Fibroblast of skin of scalp (primary cell): ENCODE measurements around the gene LTBP2.

Source experiments
- DNase-seq: peaks from one replicate; pipeline ENCODE4 v3.0.0-alpha.2; 2013

Gene LTBP2

DNA sequence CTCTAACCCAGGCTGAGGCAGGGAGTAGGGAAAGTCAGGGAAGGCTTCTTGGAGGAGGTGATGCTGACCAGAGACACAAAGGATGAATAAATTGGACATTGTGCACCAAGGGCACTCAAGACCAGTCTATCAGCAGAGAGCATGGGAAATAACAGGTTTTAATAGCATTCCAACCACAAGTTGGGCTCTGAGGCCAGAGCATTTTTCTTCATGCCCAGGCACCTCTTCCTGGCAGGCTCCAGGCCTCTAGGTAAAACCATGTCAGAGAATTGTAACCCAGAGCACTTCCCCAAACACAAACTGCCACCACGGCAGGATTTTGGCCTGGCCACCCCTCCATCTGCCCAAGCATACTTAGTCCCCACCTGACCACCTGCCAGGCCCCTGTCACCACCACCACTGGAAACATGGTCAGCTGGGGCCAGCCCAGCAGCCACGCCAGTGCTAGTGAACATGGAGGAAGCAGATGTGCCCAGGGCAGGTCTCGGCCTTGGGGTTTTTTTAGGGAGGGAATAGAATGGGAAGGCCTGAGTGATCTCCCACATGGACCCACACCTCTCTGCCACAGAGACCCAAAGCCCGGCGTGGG, 22.7 kb downstream of the LTBP2 start:
- no peak for DNase-seq

DNA sequence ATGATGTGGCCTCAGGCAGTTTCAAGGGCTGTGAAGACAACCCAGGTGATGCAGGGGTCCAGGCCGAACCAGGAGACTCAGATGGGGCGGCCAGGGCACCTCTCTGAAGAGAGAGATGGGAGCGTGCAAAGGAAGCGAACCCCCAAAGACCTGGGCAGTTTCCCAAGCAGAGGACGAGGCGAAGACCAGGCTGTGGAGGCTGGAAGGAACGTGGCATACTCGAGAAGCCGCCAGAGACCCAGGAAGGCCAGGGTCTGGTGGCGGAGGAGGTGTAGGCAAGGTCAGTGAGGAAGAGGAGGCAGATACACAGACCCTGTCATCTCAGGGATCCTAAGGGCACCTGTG, 24.7 kb downstream of the LTBP2 start:
- DNase-seq = no peak

DNA sequence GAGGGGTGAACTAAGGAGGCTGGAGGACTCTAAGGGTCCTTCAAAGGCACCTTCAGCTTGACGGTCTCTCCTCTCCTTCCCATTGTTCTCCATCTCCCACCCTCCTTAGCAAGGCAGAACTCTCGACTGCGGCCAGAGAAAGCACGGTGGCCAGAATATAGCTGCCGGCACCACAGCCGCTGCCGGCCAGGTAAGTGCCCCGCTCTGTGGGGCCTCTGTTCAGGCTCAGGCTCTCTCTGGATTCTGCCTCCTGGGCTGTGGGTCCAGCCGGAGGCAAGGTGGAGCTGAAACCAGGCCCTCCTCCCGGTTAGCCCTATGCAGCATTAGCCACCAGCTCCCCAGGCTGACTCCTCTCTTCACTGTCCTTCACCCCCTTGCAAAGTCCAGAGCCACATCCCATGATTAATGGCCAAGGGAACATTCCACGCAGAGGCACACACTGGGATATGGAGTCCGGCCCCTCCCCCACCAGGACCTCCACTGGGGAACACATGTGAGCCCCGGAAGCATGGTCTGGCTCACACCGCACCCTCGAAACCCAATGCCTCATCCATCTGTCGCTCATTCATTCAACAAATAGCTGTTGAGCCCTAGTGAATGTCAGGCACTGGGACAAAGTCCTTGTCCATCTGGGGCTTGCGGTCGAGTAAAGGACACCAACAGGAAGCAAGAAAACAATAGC, 25.2 kb downstream of the LTBP2 start:
- DNase-seq = peak; percentile 48

DNA sequence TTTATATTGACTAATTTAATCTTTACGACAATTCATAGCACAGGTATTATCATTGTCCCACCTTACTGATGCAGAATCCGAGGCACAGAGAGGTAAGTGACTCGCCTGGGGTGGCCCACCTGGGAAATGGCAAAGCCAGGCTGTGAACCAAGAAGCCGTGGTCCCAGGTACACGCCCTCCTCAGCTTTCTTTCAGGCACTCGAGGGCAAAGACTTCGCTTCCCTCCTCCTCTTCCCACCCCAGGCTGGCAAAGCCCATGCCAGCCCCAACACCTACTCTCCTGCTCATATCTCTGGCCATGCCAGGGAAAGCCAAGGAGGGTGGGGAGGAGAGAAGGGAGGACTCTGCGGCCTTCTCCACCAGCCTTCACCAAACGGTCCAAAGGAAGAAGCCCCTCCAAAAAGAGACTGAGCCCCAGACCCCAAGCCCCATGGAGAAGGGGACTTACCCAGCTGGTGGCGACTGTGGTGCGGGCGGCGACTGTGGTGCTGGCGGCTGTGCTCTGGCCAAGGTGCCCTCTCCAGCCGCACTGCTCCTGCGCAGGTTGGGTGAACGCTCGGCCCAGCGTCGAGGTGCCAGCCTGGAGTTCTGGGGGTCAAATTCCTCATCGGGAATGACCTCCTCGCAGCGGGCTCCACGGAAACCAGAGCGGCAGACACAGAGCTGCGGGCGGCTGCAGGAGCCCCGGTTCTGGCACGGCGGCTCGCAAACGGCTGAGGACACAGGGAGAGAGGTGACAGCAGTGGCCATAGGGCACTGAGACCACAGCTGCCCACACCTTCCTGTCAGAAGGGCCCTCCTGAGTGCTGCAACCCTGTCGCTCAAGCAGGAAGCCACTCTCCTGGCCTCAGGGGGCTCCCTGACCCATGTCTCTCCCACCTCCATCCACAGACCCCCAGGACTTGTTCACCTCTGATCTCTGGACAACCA, 26.4 kb downstream of the LTBP2 start:
- DNase-seq = no peak

DNA sequence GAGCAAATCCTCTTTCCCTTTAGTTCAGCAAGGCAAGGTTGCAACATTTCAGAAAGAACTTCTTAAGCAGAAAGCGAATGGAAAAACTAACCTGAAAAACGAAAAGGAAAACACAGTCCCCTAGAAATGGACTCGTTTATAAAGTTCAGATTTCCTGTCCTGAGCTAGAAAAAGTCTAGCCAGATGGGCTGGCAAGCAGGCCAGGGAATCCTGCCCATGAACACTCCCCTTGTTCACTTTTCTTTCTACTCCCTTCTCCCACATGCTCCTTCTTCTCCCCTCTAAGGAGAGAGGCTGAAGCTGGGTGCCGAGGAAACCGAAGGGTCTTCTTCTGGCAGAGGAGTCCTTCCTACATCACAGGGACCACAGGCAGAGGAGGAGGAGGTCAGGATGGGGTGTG, 27.1 kb downstream of the LTBP2 start:
- no peak for DNase-seq

DNA sequence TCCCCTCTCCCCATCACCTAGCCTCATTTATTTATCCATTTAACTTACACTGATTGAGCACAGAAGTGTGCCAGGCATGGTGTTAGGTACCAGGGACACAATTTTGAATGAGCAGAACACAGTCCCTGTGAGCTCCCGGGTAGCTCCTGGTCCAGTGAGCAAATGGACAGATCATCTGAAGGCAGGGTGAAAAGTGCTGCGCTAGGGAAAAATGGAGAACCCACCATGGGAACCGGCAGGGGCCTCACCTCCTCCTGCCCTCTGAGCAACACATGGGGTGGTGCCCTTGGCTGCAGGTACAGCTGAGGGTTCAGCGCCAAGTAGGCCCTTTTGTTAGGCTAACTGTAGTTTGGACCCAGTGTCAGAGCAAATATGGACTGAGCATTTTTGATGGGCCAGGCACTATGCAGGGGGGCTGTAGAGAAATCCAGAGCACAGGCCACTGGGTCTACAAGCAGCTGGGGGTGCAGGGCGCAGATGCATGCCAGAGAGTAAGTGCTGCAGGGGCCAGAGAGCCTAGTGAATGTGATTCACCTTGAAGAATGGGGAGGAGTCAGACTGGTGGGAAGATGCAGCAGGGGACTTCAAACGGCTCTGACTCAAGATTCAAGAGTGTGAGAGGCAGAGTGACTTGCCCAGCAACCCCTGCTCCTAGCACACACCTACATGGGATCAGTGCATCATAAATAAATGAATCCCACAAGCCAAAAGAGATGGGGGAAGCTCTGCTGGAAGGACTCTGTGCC, 28.2 kb downstream of the LTBP2 start:
- DNase-seq = peak; percentile 68

DNA sequence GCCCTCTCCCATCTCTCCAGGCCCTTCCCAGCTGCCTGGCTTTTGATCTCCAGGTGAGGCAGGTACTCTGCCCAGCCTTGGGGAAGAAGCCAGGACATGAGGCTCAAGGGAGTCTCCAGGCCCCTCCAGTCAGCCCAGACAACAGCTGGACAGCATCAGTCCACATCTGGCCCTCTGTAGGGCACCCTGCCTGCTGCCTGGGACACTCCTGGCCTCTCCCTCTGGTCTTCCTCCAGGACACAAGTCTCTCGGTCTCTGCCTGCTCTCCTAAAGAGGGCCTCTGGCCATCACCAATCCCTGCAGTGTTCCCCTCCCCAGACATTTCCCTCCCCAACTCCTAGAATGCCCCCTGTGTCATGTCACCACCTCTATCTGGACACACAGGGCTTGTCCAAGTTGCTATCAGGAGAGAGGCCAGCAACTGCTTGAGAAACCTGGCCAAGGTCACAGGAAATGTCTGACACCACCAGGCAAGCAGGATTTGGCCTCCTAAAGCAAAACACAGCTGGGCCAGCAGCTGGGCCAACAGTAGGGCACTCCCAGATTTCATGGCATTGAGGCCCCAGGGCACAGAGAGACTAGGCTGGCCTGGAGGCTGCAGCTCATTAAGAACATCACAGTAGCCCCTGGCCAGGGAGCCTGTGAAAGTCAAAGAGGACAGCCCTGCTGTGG, 29.0 kb downstream of the LTBP2 start:
- no peak for DNase-seq

DNA sequence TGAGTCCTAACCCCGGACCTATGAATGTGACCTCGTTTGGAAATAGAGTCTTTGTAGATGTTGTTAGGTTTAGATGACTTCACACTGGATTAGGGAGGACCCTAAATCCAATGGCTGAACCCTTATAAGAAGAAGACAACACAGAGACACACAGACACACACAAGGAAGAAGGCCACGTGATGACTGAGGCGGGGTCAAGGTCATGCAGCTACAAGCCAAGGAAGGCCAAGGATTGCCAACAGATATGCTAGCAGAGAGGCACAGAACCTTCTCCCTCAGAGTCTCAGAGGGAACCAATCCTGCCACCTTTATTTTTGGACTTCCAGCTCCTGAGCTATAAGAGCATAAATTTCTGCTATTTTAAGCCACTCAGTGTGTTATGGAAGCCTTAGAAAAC, 31.8 kb downstream of the LTBP2 start:
- DNase-seq = no peak

DNA sequence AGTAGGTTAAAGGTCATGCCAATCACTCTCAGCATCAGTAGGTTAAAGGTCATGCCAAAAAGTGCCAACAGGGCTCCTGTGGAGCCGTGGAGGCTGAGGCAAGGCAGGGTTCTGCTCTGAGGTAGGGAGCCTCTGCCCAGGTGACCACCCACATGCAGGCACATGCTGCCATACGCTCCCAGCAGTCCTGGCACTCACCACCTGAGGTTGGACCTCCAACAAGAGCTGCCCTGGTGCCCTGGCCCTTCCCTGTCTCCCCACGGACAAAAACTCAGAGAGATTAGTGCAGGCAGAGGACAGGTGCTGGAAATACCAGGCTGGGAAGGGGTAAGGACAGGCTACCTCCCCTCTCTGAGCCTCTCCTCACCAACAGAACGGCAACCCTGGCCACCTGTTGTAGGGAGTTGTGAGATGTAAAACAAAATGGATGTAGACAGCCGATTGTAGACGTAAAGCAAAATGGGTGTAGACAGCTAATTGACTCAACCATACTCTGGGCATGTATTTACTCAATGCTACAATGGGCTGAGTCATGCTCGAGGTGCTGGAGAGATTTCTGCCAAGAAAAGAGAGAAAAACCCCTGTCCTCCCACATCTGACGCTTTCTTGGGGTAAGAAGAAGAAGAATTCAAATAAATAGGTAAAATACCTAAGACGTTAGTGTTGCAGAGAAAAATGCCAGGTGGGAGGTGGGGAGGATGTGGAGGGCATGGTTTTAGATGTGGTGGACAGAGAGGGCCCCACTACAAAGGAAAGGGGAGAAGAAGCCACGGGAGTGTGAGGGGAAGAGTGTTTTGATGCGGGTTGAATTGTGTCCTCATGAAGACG, 32.4 kb downstream of the LTBP2 start:
- DNase-seq = peak; percentile 66

DNA sequence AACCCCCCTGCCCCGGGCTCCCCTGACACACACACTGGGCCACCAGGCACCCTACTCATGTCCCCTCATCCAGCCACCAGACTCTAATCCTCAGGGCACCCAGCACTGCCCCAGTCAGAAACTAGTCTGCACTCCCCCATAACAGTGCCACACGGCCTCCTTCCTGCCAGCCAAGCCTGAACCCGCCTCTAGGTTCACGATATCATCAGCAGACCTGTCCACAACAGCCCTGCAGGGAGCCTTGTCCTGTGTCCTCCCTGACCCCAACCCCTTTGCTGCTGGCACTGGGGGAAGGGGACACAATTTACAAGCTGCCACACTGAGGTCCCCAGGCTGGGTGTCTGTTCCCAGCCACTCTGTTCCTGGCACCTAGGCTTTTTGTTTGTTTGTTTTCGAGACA, 33.6 kb downstream of the LTBP2 start:
- DNase-seq = no peak

DNA sequence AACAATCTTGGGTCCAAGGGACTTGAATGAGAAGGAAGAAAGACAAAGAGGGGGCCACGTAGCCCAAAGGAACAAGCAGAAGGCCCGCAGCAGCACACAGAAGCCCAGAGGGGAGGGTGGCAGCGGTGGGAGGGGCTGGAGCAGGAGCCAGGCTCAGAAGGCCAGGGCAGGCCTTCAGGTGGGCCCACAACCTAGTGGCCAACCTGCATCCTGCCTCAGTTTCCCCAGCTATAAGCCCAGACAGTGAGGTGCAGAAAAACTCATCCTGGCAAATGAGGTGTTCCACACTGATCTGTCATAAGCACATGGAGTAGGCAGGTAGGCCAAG, 34.1 kb downstream of the LTBP2 start:
- DNase-seq = no peak

DNA sequence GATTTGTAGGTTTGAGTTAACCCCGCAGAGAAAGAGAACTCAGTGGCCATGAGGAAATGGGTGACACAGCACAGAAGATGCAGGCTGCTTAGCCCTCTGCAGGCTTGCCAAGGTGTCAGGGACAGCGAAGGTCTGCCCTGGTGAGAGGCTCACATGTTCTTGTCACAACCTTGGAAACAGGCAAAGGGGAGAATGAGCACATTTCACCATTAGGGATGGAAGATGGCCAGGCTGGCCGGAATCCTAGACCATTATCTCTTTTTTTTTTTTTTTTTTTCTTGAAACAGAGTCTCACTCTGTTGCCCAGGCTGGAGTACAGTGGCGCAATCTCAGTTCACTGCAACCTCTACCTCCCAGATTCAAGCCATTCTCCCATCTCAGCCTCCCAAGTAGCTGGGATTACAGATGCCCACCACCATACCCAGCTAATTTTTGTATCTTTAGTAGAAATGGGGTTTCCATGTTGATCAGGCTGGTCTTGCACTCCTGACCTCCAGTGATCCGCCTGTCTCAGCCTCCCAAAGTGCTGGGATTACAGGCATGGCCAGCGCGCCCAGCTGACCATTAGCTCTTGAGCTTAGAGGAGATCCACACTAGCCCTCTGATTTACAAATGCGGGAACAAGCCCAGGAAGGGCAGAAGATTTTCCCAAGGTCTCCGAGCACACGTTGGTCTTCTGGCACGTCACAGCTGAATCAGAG, 34.6 kb downstream of the LTBP2 start:
- DNase-seq = no peak

DNA sequence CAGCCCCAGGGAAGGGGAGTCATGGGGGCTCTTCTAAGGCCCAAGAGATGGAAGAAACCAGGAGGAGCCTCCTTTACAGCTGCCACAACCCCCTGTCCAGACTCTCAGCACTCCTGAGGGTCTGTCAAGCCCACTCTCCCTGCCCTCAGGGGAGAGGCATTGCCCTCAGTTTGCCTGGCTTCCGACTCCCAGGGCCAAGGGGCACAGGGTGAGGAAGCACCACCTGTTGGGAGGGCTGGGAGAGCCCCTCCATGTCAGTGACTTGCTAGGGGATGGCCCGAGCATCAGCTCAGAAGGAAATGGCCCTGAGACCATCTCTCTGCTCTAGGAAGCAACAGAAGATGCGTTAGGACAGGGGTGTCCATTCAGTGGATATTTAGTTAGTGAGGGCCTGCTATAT, 36.1 kb downstream of the LTBP2 start:
- no peak for DNase-seq

DNA sequence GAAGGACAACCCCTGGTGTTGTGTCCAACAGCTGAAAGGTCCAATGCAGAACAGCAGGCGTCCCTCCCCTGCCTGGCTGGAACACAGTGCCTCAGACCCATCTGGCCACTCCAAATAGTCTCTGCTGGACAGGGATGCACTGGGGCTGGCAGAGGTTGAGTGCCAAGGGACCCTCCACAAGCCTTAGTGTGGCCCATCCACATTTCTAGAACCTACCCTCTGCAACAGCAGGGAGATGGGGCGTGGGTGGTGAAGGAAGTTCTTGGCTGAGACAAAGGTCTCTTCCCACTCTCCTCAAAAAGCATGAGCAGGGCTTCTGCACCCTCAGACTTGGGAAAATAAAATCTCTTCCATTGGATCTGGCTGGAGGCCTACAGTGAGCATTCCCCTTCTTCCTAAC, 36.5 kb downstream of the LTBP2 start:
- no peak for DNase-seq

DNA sequence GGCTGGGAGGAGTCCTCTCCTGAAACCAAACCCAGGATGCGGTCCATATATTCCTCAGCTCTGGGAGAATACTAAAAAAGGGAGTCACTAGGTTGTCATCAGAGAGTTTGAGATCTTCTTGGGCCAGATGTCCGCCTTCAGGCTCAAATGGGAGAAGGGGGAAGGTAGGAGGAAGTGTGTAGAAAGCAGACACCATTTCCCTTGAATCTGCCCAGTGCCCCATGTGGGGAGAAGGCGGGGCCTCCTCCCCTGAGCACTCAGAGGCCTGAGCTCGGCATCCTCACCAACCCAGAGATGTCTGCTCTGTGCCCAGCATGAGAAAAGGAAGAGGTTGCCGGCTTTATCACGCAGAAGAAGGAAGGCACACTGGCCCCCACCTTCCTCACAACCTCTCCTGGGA, 37.3 kb downstream of the LTBP2 start:
- peak; percentile 34 for DNase-seq

DNA sequence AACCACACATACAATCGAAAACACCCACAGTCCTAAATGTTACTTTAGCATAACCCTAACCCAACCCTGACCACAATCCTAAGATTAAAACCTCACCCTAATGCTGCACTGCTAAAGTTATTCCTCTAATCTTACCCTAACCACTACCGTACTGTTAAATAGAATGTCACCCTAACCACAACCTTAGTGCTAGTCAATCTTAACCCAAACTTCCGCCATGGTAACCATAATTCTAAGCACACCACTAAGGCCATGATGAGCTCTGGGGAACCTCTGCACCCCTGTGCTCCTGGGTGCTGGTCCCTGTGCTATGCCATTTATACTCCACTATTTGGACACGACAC, 38.0 kb downstream of the LTBP2 start:
- peak; percentile 16 for DNase-seq

DNA sequence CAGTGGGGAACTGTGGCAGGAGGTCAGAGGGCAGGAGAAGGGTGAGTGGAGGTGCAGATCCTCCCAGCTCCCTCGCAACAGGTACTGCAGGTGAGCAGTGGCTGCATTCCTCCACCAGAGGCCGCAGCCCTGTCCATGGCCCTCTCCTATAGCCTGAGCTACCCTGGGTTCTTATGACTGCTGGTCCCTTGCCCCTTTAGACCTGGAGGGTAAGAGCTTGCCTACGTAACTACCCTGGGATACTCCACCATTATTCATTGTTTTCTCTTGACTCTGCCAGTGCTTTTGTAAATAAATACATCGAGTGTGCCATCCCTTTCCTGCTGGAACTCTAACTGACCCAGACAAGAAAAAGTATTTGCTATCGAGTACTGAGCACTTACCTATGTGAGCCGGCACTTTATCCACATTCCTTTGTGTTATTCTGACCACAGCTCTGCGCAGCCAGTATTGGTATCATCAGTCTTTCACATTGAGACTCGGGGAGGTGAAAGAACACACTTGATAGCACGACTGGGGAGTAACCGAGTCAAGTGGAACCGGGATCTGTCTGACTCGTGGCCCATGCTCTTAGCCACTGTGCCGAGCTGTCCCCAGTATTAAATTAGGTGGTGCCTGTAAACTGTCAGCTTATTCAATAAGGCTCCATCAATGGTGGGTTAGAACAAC, 38.5 kb downstream of the LTBP2 start:
- no peak for DNase-seq

DNA sequence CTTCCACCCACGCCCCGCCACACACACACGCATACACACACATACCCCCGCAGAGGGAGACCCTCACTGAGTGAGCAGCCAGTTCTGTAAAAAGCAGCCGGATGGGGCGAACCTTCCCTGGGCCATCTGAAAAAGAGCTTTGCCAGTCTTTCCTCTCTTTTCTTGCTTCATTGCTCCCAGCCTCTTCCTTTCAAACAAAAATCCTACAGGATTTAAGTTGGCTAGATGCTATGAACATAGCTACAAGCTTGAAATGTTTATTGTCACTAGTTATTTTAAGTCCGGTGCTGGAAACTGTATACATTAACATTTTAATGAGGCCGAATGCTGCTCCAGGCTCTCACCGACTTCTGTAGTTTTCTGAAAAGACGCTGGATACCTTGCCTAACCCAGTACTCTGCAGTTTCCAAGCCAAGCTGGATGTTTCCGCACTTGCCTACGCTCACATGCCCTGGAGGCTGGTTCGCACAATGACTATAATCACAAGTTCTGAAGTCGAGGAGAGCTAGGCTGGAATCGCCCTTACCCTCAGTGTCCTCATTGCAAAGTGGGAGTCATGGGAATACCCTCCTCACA, 39.2 kb downstream of the LTBP2 start:
- peak; percentile 19 for DNase-seq

DNA sequence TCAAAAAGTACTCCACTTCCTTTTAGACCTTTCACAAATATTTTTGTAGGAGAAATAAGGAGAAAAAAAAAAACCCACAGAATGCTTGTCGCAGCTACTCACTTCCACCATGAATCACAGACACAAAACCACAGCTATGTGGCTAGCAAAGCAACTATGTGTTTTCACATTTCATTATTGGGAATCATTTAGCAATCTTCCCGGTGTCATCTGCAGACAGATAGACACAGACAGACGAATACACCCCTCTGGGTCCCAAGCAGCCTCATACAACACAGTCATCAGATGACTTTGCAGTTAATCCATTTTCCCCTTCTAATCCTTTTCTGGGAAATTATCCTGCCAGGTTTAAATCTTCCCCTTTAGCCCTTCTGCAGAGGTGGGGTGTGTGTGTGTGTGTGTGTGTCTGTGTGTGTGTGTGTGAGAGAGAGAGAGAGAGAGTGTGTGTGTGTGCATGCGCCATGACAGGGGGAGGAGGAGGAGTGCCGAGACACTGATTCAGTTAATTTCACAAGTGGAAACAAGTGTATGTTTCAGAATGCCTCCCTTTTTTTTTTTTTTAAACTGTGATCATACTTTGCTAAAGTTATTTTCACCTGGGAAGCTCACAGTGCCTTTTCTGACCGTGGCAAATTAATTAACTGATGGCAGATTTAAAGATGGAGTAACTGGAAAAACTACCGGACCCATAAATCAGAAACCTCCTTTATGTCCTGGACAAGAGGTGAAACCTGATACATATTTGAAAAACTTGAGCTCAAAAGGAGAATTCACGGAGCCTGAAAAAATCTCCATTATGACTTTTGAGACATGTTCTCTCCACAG, 39.9 kb downstream of the LTBP2 start:
- peak; percentile 100 for DNase-seq
